Head of caudate nucleus (tissue), 42 donors: ENCODE measurements around the gene MSANTD2.

Experiments used
- DNase-seq, 42 donors: peaks; one replicate each; pipeline versions ENCODE4 v3.0.0 to v3.0.0-alpha.2; 2020 to 2021; ENCODE audit warnings: mixed read lengths in 7 of 42
- intact Hi-C: fragments of 100-400 bp; cut with DNase I; formaldehyde crosslinking; loops from one replicate; pipeline ENCODE4 v1.15.0; 2022

Gene MSANTD2

GRCh38 chr11:124758355-124759265 is 41.6 kb downstream of the MSANTD2 start:
- intact Hi-C loops, result no loop called here
- peak; percentile 51 to 92 (median 81) for DNase-seq

GRCh38 chr11:124757320-124757719 is 42.9 kb downstream of the MSANTD2 start:
- intact Hi-C loops, result no loop called here
- DNase-seq, result no peak

- intact Hi-C loops, result no loop called here
- peak in 1 of 42 donors; percentile 7 for DNase-seq
These were observed 43.4 kb downstream of the MSANTD2 start for GRCh38 chr11:124756753-124757227.

GRCh38 chr11:124756033-124756752 is 44.0 kb downstream of the MSANTD2 start:
- peak in 1 of 42 donors; percentile 20 for DNase-seq
- intact Hi-C loops, result no loop called here

GRCh38 chr11:124754710-124755109 is 45.5 kb downstream of the MSANTD2 start:
- DNase-seq, result no peak
- intact Hi-C loops, result no loop called here

- no peak for DNase-seq
- intact Hi-C loops, result no loop called here
These were observed 45.9 kb downstream of the MSANTD2 start for GRCh38 chr11:124754309-124754708.

- intact Hi-C loops, result no loop called here
- DNase-seq, result no peak
These were observed 46.6 kb downstream of the MSANTD2 start for GRCh38 chr11:124753624-124754023.

- peak in 1 of 42 donors; percentile 9 for DNase-seq
- intact Hi-C loops, result no loop called here
These were observed 47.0 kb downstream of the MSANTD2 start for GRCh38 chr11:124753205-124753604.

GRCh38 chr11:124752471-124753102 is 47.6 kb downstream of the MSANTD2 start:
- intact Hi-C loops, result no loop called here
- peak in 1 of 42 donors; percentile 13 for DNase-seq

GRCh38 chr11:124751741-124752470 is 48.3 kb downstream of the MSANTD2 start, which contains the start of gene VSIG2:
Gene VSIG2, minus strand, starts transcription at chr11:124752255. Its CDS starts 118 bp downstream, at chr11:124752137.
- intact Hi-C loops, result no loop called here
- DNase-seq, result peak in 1 of 42 donors; percentile 24

GRCh38 chr11:124751391-124751740 is 48.8 kb downstream of the MSANTD2 start:
- DNase-seq, result no peak
- intact Hi-C loops, result no loop called here

GRCh38 chr11:124749912-124750311 is 50.3 kb downstream of the MSANTD2 start:
- peak in 1 of 42 donors; percentile 16 for DNase-seq
- intact Hi-C loops, result loop anchor here (5.0 kb wide), 1 partner anchor 78 kb away; the partner anchor contains the start of genes SIAE and SPA17

- intact Hi-C loops, result loop anchor here (5.0 kb wide), 1 partner anchor 76 kb away; the partner anchor contains the start of genes SIAE and SPA17
- peak in 4 of 42 donors; percentile 15 to 30 (median 20) for DNase-seq
These were observed 51.5 kb downstream of the MSANTD2 start for GRCh38 chr11:124748481-124749343.

- intact Hi-C loops, result loop anchor here (5.0 kb wide), 1 partner anchor 76 kb away; the partner anchor contains the start of genes SIAE and SPA17
- DNase-seq, result peak in 5 of 42 donors; percentile 21 to 44 (median 39)
These were observed 52.1 kb downstream of the MSANTD2 start for GRCh38 chr11:124748100-124748418.

- intact Hi-C loops, result loop anchor here (5.0 kb wide), 1 partner anchor 75 kb away; the partner anchor contains the start of genes SIAE and SPA17
- peak in 3 of 42 donors; percentile 27 to 48 (median 36) for DNase-seq
These were observed 52.7 kb downstream of the MSANTD2 start for GRCh38 chr11:124747406-124748099.

GRCh38 chr11:124746621-124747243 is 53.5 kb downstream of the MSANTD2 start:
- intact Hi-C loops, result loop anchor here (5.0 kb wide), 1 partner anchor 74 kb away; the partner anchor contains the start of genes SIAE and SPA17
- peak in 37 of 42 donors; percentile 46 to 87 (median 73) for DNase-seq
